ENCODE measurements around the gene HTT. TPM values are rescaled to one million over a fixed set of nuclear protein-coding genes. Genes with fewer than 3 reads are reported as not detected.

Gene HTT
- total and polyA plus RNA-seq, 4 donors, result 8.6 to 39.8 (median 16.4) TPM

DNA sequence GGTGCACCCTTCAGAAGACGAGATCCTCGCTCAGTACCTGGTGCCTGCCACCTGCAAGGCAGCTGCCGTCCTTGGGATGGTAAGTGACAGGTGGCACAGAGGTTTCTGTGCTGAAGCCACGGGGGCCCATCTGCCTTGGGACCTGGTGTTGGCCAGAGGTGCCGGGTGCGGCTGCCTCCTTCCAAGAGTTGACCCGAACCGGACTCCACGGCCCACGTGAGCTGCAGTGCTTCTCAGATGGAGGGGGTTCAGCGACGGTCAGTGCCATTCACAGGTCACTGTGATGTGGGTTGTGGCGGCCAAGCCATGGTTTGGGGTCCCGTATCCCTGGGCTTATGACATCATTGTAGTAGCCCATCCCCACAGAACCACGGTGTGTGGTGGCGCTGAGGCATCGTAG, 155.5 kb downstream of the HTT start (continued):
- TF ChIP-seq, protein P1, sequence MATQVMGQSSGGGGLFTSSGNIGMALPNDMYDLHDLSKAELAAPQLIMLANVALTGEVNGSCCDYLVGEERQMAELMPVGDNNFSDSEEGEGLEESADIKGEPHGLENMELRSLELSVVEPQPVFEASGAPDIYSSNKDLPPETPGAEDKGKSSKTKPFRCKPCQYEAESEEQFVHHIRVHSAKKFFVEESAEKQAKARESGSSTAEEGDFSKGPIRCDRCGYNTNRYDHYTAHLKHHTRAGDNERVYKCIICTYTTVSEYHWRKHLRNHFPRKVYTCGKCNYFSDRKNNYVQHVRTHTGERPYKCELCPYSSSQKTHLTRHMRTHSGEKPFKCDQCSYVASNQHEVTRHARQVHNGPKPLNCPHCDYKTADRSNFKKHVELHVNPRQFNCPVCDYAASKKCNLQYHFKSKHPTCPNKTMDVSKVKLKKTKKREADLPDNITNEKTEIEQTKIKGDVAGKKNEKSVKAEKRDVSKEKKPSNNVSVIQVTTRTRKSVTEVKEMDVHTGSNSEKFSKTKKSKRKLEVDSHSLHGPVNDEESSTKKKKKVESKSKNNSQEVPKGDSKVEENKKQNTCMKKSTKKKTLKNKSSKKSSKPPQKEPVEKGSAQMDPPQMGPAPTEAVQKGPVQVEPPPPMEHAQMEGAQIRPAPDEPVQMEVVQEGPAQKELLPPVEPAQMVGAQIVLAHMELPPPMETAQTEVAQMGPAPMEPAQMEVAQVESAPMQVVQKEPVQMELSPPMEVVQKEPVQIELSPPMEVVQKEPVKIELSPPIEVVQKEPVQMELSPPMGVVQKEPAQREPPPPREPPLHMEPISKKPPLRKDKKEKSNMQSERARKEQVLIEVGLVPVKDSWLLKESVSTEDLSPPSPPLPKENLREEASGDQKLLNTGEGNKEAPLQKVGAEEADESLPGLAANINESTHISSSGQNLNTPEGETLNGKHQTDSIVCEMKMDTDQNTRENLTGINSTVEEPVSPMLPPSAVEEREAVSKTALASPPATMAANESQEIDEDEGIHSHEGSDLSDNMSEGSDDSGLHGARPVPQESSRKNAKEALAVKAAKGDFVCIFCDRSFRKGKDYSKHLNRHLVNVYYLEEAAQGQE (IDR thresholded peaks at IDR 0.05), result no peak
- TF ChIP-seq YY1 (IDR thresholded peaks at IDR 0.05), result no peak

DNA sequence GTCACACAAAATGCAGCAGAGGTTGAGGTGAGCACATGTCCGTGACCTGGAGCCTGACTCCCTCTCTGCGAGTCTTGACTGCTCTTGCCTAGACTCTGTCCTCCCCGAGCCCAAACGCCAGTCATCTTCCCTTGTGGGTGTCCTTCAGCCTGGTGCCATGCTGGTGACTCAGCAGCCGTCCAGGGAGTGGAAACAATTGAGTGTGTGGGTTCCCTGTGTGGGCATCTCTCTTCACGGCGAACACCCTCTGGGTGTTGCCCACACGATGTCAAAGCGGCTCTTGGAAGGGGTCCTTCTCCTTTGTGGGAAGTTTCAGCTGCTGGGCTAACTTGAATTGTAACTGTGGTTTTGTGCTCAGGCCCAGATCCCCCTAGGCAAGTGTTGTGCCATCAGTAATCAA, 157.0 kb downstream of the HTT start:
- H3K36me3 ChIP-seq (ENCODE audit: control insufficient read depth in 4 of 4, insufficient read depth in 3 of 4, low read depth in 1 of 4, low read length in 3 of 4), result peaks cover 20 to 73% (median 52%) of the 10 kb centered on the region in 4 donors
- TF ChIP-seq TAF1 (conservative IDR thresholded peaks at IDR 0.05) (no peak), EGR1 (IDR thresholded peaks at IDR 0.05; ENCODE audit: low read depth in 2 of 2) (no peak), RXRA (IDR thresholded peaks at IDR 0.05) (no peak), NR2F2 (IDR thresholded peaks at IDR 0.05) (no peak), SP1 (IDR thresholded peaks at IDR 0.05) (no peak), GABPA (IDR thresholded peaks at IDR 0.05 in 1 of 2, conservative IDR thresholded peaks at IDR 0.05 in 1 of 2) (no peak), FOXA1 (IDR thresholded peaks at IDR 0.05) (no peak), RAD21 (IDR thresholded peaks at IDR 0.05) (no peak), JUND (IDR thresholded peaks at IDR 0.05) (no peak), HNF4G (IDR thresholded peaks at IDR 0.05) (no peak), YY1 (IDR thresholded peaks at IDR 0.05) (no peak), FOXA2 (IDR thresholded peaks at IDR 0.05) (no peak), HNF4A (conservative IDR thresholded peaks at IDR 0.05) (no peak)
- TF ChIP-seq, protein P2, sequence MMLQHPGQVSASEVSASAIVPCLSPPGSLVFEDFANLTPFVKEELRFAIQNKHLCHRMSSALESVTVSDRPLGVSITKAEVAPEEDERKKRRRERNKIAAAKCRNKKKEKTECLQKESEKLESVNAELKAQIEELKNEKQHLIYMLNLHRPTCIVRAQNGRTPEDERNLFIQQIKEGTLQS (IDR thresholded peaks at IDR 0.05), result no peak
- TF ChIP-seq, protein P3, sequence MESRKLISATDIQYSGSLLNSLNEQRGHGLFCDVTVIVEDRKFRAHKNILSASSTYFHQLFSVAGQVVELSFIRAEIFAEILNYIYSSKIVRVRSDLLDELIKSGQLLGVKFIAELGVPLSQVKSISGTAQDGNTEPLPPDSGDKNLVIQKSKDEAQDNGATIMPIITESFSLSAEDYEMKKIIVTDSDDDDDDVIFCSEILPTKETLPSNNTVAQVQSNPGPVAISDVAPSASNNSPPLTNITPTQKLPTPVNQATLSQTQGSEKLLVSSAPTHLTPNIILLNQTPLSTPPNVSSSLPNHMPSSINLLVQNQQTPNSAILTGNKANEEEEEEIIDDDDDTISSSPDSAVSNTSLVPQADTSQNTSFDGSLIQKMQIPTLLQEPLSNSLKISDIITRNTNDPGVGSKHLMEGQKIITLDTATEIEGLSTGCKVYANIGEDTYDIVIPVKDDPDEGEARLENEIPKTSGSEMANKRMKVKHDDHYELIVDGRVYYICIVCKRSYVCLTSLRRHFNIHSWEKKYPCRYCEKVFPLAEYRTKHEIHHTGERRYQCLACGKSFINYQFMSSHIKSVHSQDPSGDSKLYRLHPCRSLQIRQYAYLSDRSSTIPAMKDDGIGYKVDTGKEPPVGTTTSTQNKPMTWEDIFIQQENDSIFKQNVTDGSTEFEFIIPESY (IDR thresholded peaks at IDR 0.05), result no peak
- TF ChIP-seq, protein P1 (IDR thresholded peaks at IDR 0.05), result no peak
- TF ChIP-seq, protein P4, sequence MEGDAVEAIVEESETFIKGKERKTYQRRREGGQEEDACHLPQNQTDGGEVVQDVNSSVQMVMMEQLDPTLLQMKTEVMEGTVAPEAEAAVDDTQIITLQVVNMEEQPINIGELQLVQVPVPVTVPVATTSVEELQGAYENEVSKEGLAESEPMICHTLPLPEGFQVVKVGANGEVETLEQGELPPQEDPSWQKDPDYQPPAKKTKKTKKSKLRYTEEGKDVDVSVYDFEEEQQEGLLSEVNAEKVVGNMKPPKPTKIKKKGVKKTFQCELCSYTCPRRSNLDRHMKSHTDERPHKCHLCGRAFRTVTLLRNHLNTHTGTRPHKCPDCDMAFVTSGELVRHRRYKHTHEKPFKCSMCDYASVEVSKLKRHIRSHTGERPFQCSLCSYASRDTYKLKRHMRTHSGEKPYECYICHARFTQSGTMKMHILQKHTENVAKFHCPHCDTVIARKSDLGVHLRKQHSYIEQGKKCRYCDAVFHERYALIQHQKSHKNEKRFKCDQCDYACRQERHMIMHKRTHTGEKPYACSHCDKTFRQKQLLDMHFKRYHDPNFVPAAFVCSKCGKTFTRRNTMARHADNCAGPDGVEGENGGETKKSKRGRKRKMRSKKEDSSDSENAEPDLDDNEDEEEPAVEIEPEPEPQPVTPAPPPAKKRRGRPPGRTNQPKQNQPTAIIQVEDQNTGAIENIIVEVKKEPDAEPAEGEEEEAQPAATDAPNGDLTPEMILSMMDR (IDR thresholded peaks at IDR 0.05; ENCODE audit: low read depth, low read length, missing input control), result no peak
- TF ChIP-seq, protein P5, sequence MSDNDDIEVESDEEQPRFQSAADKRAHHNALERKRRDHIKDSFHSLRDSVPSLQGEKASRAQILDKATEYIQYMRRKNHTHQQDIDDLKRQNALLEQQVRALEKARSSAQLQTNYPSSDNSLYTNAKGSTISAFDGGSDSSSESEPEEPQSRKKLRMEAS (IDR thresholded peaks at IDR 0.05), result no peak
- DNase-seq (ENCODE audit: low spot score), result no peak
- H3K27me3 ChIP-seq (ENCODE audit: control insufficient read depth in 4 of 4, insufficient read depth in 4 of 4, low read length in 3 of 4), result no peaks in the 10 kb centered on the region
- WGBS, result 92% methylated on average over 9 of the region's 9 CpGs
- no peak overlapping the region for H3K27ac ChIP-seq (ENCODE audit: low read depth in 1 of 2, low read length in 2 of 2)
- no peak overlapping the region for H3K4me3 ChIP-seq (ENCODE audit: low read depth in 1 of 3, low read length in 3 of 3)
- peaks cover 0 to 3% (median 0%) of the 10 kb centered on the region in 4 donors for H3K4me1 ChIP-seq (ENCODE audit: control insufficient read depth in 4 of 4, insufficient read depth in 4 of 4, low read length in 3 of 4)
- no peak overlapping the region for H3K9ac ChIP-seq (ENCODE audit: low read depth in 1 of 2, low read length in 2 of 2)
- H3K9me3 ChIP-seq (ENCODE audit: control insufficient read depth in 4 of 4, low read length in 3 of 4), result no peaks in the 10 kb centered on the region
